ENCODE data around the gene MAP4K3. TPM values are rescaled to one million over a fixed set of nuclear protein-coding genes. Genes with fewer than 3 reads are reported as not detected.

The MAP4K3 gene
- total and polyA plus RNA-seq, 9 donors, result 24.9 to 43.2 (median 28.3) TPM

- Histone ChIP-seq H3K27ac (ENCODE audit: low read length) (no peak overlapping the region), H3K27me3 (ENCODE audit: control insufficient read depth, insufficient read depth, low read length) (no peaks in the 10 kb centered on the region), H3K4me3 (ENCODE audit: low read length) (no peak overlapping the region), H3K9me3 (replicated peaks; ENCODE audit: control insufficient read depth, low read depth, low read length) (no peaks in the 10 kb centered on the region), H3K36me3 (ENCODE audit: control insufficient read depth, insufficient read depth, low read length) (no peaks in the 10 kb centered on the region), H3K4me1 (ENCODE audit: control insufficient read depth, insufficient read depth, low read length) (no peaks in the 10 kb centered on the region)
- no peak for DNase-seq
- no CpG with 5 or more reads among the region's 1 CpG for WGBS (ENCODE audit: insufficient coverage)
Measured at GRCh38 chr2:39213015-39213414, 224.1 kb downstream of the MAP4K3 start.

- Histone ChIP-seq H3K36me3 (ENCODE audit: control insufficient read depth, insufficient read depth, low read length) (no peaks in the 10 kb centered on the region), H3K27ac (ENCODE audit: low read length) (no peak overlapping the region), H3K27me3 (ENCODE audit: control insufficient read depth, insufficient read depth, low read length) (no peaks in the 10 kb centered on the region), H3K4me3 (ENCODE audit: low read length) (no peak overlapping the region), H3K4me1 (ENCODE audit: control insufficient read depth, insufficient read depth, low read length) (no peaks in the 10 kb centered on the region), H3K9me3 (replicated peaks; ENCODE audit: control insufficient read depth, low read depth, low read length) (no peaks in the 10 kb centered on the region)
- no peak for DNase-seq
- WGBS (ENCODE audit: insufficient coverage), result 88% methylated on average over 1 of the region's 1 CpG
Measured at GRCh38 chr2:39210846-39211245, 226.2 kb downstream of the MAP4K3 start.

GRCh38 chr2:39203382-39203781 lies 233.7 kb downstream of the MAP4K3 start:
- no peak for DNase-seq
- 94% methylated on average over 4 of the region's 6 CpGs for WGBS (ENCODE audit: insufficient coverage)
- no peaks in the 10 kb centered on the region for H3K36me3 ChIP-seq (ENCODE audit: control insufficient read depth, insufficient read depth, low read length)
- H3K27me3 ChIP-seq (ENCODE audit: control insufficient read depth, insufficient read depth, low read length), result no peaks in the 10 kb centered on the region
- H3K4me3 ChIP-seq (ENCODE audit: low read length), result no peak overlapping the region
- no peaks in the 10 kb centered on the region for H3K4me1 ChIP-seq (ENCODE audit: control insufficient read depth, insufficient read depth, low read length)
- H3K9me3 ChIP-seq (replicated peaks; ENCODE audit: control insufficient read depth, low read depth, low read length), result no peaks in the 10 kb centered on the region
- no peak overlapping the region for H3K27ac ChIP-seq (ENCODE audit: low read length)

GRCh38 chr2:39202639-39203369 lies 234.3 kb downstream of the MAP4K3 start:
- DNase-seq, result no peak
- Histone ChIP-seq H3K4me1 (ENCODE audit: control insufficient read depth, insufficient read depth, low read length) (no peaks in the 10 kb centered on the region), H3K27me3 (ENCODE audit: control insufficient read depth, insufficient read depth, low read length) (no peaks in the 10 kb centered on the region), H3K4me3 (ENCODE audit: low read length) (no peak overlapping the region), H3K9me3 (replicated peaks; ENCODE audit: control insufficient read depth, low read depth, low read length) (no peaks in the 10 kb centered on the region), H3K27ac (ENCODE audit: low read length) (no peak overlapping the region), H3K36me3 (ENCODE audit: control insufficient read depth, insufficient read depth, low read length) (no peaks in the 10 kb centered on the region)
- no CpG with 5 or more reads among the region's 1 CpG for WGBS (ENCODE audit: insufficient coverage)

Other genes starting within 250 kb of the MAP4K3 start
- gene CDKL4, start 193.3 kb downstream of the MAP4K3 start, total RNA-seq, result 3.2 TPM
- under 1 TPM in 6 of 8 donors, not detected in 2; 0.14 to 0.29 (median 0.26) TPM for gene CDKL4, start 193.3 kb downstream of the MAP4K3 start, polyA plus RNA-seq (ENCODE audit: insufficient read depth in 1 of 8, insufficient read length in 8 of 8, low replicate concordance in 1 of 8)
- gene TMEM178A, start 228.6 kb upstream of the MAP4K3 start, total RNA-seq, result 5.7 TPM
- 10 to 100 TPM in 7 of 8 donors, 1 to 10 TPM in 1; 7.5 to 18.5 (median 15.3) TPM for gene TMEM178A, start 228.6 kb upstream of the MAP4K3 start, polyA plus RNA-seq (ENCODE audit: insufficient read depth in 1 of 8, insufficient read length in 8 of 8, low replicate concordance in 1 of 8)